K562 (cell line): Measurements from ENCODE around the gene C22orf31. TPM values are rescaled to one million over a fixed set of nuclear protein-coding genes. Genes with fewer than 3 reads are reported as not detected.

ENCODE experiments used
- ATAC-seq: fragments of 200-7000 bp; cut with Tn5 transposase; 3 replicates; pipeline ENCODE4 v1.9.1; 2020; ENCODE audit warnings: moderate library complexity
- Bru-seq: library from RNA; stranded (reverse); fragments of 400-500 nt; gene quantifications from one replicate; lab custom pipeline; 2021; lab: Mats Ljungman, UMichigan
- BruChase-seq, 2 experiments: library from RNA; stranded (reverse); fragments of 400-500 nt; gene quantifications; one replicate each; lab custom pipeline; 2021; lab: Mats Ljungman, UMichigan
- BruUV-seq: library from RNA; stranded (reverse); fragments of 400-500 nt; replicated peaks from 2 replicates; lab custom pipeline; 2021; lab: Mats Ljungman, UMichigan
- CTCF ChIA-PET: fragments of 300-600 bp; formaldehyde crosslinking; extraction: SDS; loops from one replicate; lab custom pipeline; 2021; ENCODE audit warnings: low intra/inter-chr PET ratio; lab: Yijun Ruan, JAX
- POLR2A ChIA-PET: fragments of 300-600, 350-650 bp; sonication (Branson Sonifier 250); formaldehyde crosslinking; extraction: SDS; loops from one replicate; lab custom pipeline; 2021; ENCODE audit warnings: antibody characterized with exemption, inconsistent platforms; lab: Yijun Ruan, JAX
- DNase-seq, 4 experiments: peaks; one replicate each; pipeline versions ENCODE4 v3.0.0 to v3.0.0-alpha.2; 2011 to 2018; ENCODE audit warnings: low spot score in 3 of 4, mixed read lengths in 3 of 4; ENCODE audit errors: extremely low read depth in 1 of 4
- FAIRE-seq: peaks from 2 replicates; lab custom pipeline; 2011; peaks lifted over from hg19 to GRCh38; lab: Jason Lieb, UNC
- H2AFZ ChIP-seq: 2 replicates; pipeline ENCODE4 v1.6.0; 2011; ENCODE audit warnings: low read depth, low read length, control low read depth, inconsistent platforms
- H3K27ac ChIP-seq: fragments of 200-600 bp; 3 replicates; pipeline ENCODE4 v1.8.0; 2011; ENCODE audit warnings: low read depth, mild to moderate bottlenecking, control low read depth, inconsistent platforms, low read length, moderate library complexity, mixed read lengths; ENCODE audit errors: extremely low read depth
- H3K27me3 ChIP-seq, 2 experiments: fragments of 300-600 bp in 1 of 2; 2 replicates in 1 of 2; 3 replicates in 1 of 2; pipeline versions ENCODE4 v1.6.0 to v1.8.0; 2011; ENCODE audit warnings: inconsistent platforms in 2 of 2, low read length in 2 of 2, mild to moderate bottlenecking in 1 of 2, mixed read lengths in 1 of 2, moderate library complexity in 1 of 2; ENCODE audit not compliant: control insufficient read depth in 2 of 2, insufficient read depth in 2 of 2
- H3K36me3 ChIP-seq: fragments of 300-600 bp; 3 replicates; pipeline ENCODE4 v1.8.0; 2011; ENCODE audit warnings: mild to moderate bottlenecking, low read length, inconsistent platforms; ENCODE audit not compliant: control insufficient read depth, insufficient read depth
- H3K4me1 ChIP-seq, 2 experiments: fragments of 200-600 bp in 1 of 2; replicated peaks in 1 of 2; 2 replicates in 1 of 2; 3 replicates in 1 of 2; pipeline versions ENCODE4 v1.5.1 to v1.8.0; 2011; ENCODE audit warnings: inconsistent platforms in 2 of 2, low read length in 2 of 2, mild to moderate bottlenecking in 1 of 2, mixed read lengths in 1 of 2, moderate library complexity in 1 of 2; ENCODE audit not compliant: control insufficient read depth in 2 of 2, insufficient read depth in 2 of 2
- H3K4me2 ChIP-seq: 2 replicates; pipeline ENCODE4 v1.6.1; 2011; ENCODE audit warnings: low read length, control low read depth, inconsistent platforms, mixed read lengths; ENCODE audit not compliant: insufficient read depth
- H3K4me3 ChIP-seq: fragments of 200-600 bp; sonication (generic), shearing (Covaris generic); 2 replicates; pipeline ENCODE4 v1.5.1; 2016; ENCODE audit warnings: control low read depth, inconsistent platforms
- H3K79me2 ChIP-seq: fragments of 200-600 bp; 3 replicates; pipeline ENCODE4 v1.8.0; 2011; ENCODE audit warnings: low read length, inconsistent platforms; ENCODE audit not compliant: control insufficient read depth, insufficient read depth
- H3K9ac ChIP-seq, 2 experiments: 2 replicates each; pipeline versions ENCODE4 v1.6.0 to v1.6.1; 2011; ENCODE audit warnings: low read depth in 2 of 2, low read length in 2 of 2, control low read depth in 1 of 2, inconsistent platforms in 1 of 2, mild to moderate bottlenecking in 1 of 2, mixed read lengths in 1 of 2; ENCODE audit not compliant: insufficient read depth in 1 of 2
- H3K9me1 ChIP-seq: one replicate; pipeline ENCODE4 v1.6.0; 2011; ENCODE audit warnings: inconsistent platforms, mild to moderate bottlenecking, low read length, moderate library complexity; ENCODE audit not compliant: control insufficient read depth, insufficient read depth
- H3K9me3 ChIP-seq: replicated peaks from 2 replicates; pipeline ENCODE4 v1.5.1; 2011; ENCODE audit warnings: low read depth, low read length, inconsistent platforms; ENCODE audit not compliant: control insufficient read depth, insufficient read depth
- H4K20me1 ChIP-seq: replicated peaks from 2 replicates; pipeline ENCODE4 v1.6.1; 2011; ENCODE audit warnings: low read length, inconsistent platforms, mixed read lengths; ENCODE audit not compliant: control insufficient read depth, insufficient read depth
- CEBPG ChIP-seq, 3 experiments: fragments of 200-800 bp in 1 of 3; sonication (Bioruptor generic) in 1 of 3; sonication (generic) in 1 of 3; formaldehyde crosslinking in 1 of 3; IDR thresholded peaks in 2 of 3; conservative IDR thresholded peaks in 1 of 3; 2 replicates each; pipeline versions ENCODE4 v1.6.1 to v1.8.0; 2016 to 2022; ENCODE audit warnings: missing compliant biosample characterization in 2 of 3, missing genetic modification characterization in 2 of 3, mild to moderate bottlenecking in 1 of 3, missing genetic modification reagents in 1 of 3
- CREM ChIP-seq: IDR thresholded peaks from 2 replicates; pipeline ENCODE4 v1.6.1; 2014; ENCODE audit warnings: antibody characterized with exemption, low read depth
- HINFP ChIP-seq: fragments of 450-650 bp; conservative IDR thresholded peaks from 2 replicates; pipeline ENCODE4 v1.6.1; 2016; ENCODE audit warnings: missing genetic modification characterization, low read depth, mild to moderate bottlenecking, control low read depth, missing compliant biosample characterization
- HNRNPH1 ChIP-seq: fragments of 200-400 bp; formaldehyde crosslinking; optimal IDR thresholded peaks from 2 replicates; pipeline ENCODE3; 2017; ENCODE audit warnings: low read depth, mild to moderate bottlenecking, low read length, moderate library complexity
- JUNB ChIP-seq: fragments of 450-650 bp; formaldehyde crosslinking; conservative IDR thresholded peaks from 2 replicates; pipeline ENCODE4 v1.4.0; 2020; ENCODE audit warnings: mild to moderate bottlenecking
- KLF6 ChIP-seq: fragments of 250-450 bp; sonication (Bioruptor Pico); IDR thresholded peaks from 2 replicates; pipeline ENCODE4 v1.4.0; 2020; ENCODE audit warnings: mild to moderate bottlenecking, moderate library complexity, borderline replicate concordance
- NCOA2 ChIP-seq, 2 experiments: fragments of 450-650 bp; IDR thresholded peaks; 2 replicates each; pipeline ENCODE4 v1.6.1; 2018; ENCODE audit warnings: mild to moderate bottlenecking in 2 of 2, moderate library complexity in 1 of 2; ENCODE audit not compliant: partially characterized antibody in 2 of 2
- NR2C2 ChIP-seq, 2 experiments: fragments of 200-800 bp in 1 of 2; sonication (Bioruptor generic) in 1 of 2; sonication (generic) in 1 of 2; formaldehyde crosslinking in 1 of 2; IDR thresholded peaks; 2 replicates each; pipeline versions ENCODE4 v1.6.1 to v1.8.0; 2016 to 2022; ENCODE audit warnings: mild to moderate bottlenecking in 1 of 2, missing compliant biosample characterization in 1 of 2, missing genetic modification characterization in 1 of 2, missing genetic modification reagents in 1 of 2
- SUPT5H ChIP-seq: fragments of 450-650 bp; IDR thresholded peaks from 2 replicates; pipeline ENCODE4 v1.6.1; 2016
- TGIF2 ChIP-seq: sonication (generic); formaldehyde crosslinking; IDR thresholded peaks from 2 replicates; pipeline ENCODE4 v1.8.1; 2022; ENCODE audit warnings: mild to moderate bottlenecking, missing genetic modification reagents, moderate library complexity
- XRCC5 ChIP-seq: fragments of 200-400 bp; formaldehyde crosslinking; IDR thresholded peaks from 2 replicates; pipeline ENCODE4 v1.6.1; 2017; ENCODE audit warnings: low read depth, mild to moderate bottlenecking, low read length
- ZBTB2 ChIP-seq: fragments of 450-650 bp; IDR thresholded peaks from 2 replicates; pipeline ENCODE4 v1.6.1; 2016; ENCODE audit warnings: antibody characterized with exemption
- ZNF384 ChIP-seq: IDR thresholded peaks from 2 replicates; pipeline ENCODE4 v1.6.1; 2012; ENCODE audit warnings: low read depth, low read length, improper control_type of control experiment
- ZNF551 ChIP-seq: fragments of 250-450 bp; sonication (Bioruptor Pico); IDR thresholded peaks from 2 replicates; pipeline ENCODE4 v1.5.0; 2021; ENCODE audit warnings: mild to moderate bottlenecking, moderate library complexity
- ZNF583 ChIP-seq: fragments of 250-450 bp; sonication (Bioruptor Pico); IDR thresholded peaks from 2 replicates; pipeline ENCODE4 v1.4.0; 2020
- WGBS: fragments of 100-300 bp; shearing (Covaris generic); methylation state at CpG from one replicate; pipeline ENCODE4 v1.1.6; 2016; ENCODE audit warnings: low coverage, mixed read lengths; ENCODE audit not compliant: insufficient coverage; ENCODE audit errors: missing lambda C conversion rate; 5-methylcytosine and 5-hydroxymethylcytosine counted together
- in situ Hi-C: fragments of 300-500 bp; cut with MboI; formaldehyde crosslinking; loops from 4 replicates; pipeline ENCODE4 v1.15.0; 2018; ENCODE audit warnings: inconsistent platforms, mixed read lengths
- intact Hi-C: fragments of 100-400 bp; cut with micrococcal nuclease; formaldehyde crosslinking; loops from 2 replicates; pipeline ENCODE4 v1.14.2; 2022
- long read RNA-seq, 3 experiments: library from polyadenylated mRNA in 2 of 3; library from RNA in 1 of 3; unstranded in 2 of 3; stranded (forward) in 1 of 3; transcript quantifications; one replicate each; pipeline ENCODE4 v2.0.0, GENCODE V29; 2019 to 2022
- polyA minus RNA-seq, 3 experiments: library from RNA; depleted of rRNA, polyadenylated mRNA; stranded (reverse); fragments of >200 nt; gene quantifications; 2 replicates each; pipeline ENCODE4 v1.2.3, GENCODE V29; 2011
- polyA plus RNA-seq, 8 experiments: library from polyadenylated mRNA; depleted of rRNA in 4 of 8; stranded (reverse) in 5 of 8; unstranded in 3 of 8; fragments of >200 nt; fragmentation: Nextera tagmentation in 2 of 8; fragmentation: Illumina TruSeq in 1 of 8; extraction: Ambion mirVana in 2 of 8; extraction: Trizol in 1 of 8; gene quantifications; 2 replicates each; pipeline versions ENCODE4 v1.2.1 to v1.2.3, GENCODE V29; 2011 to 2014; ENCODE audit warnings: inconsistent platforms in 1 of 8, missing spikeins in 1 of 8
- total RNA-seq, 7 experiments: library from RNA; depleted of rRNA in 6 of 7; stranded (reverse); fragments of >200 nt in 6 of 7; fragmentation: Illumina TruSeq in 2 of 7; extraction: Trizol in 2 of 7; gene quantifications; 2 replicates each; pipeline versions ENCODE4 v1.2.1 to v1.2.3, GENCODE V29; 2011 to 2021; ENCODE audit warnings: low replicate concordance in 1 of 7

Gene C22orf31
- total RNA-seq (2011; cell fraction: chromatin; rRNA removed; ENCODE audit: low replicate concordance) = not detected in 2 replicates
- total RNA-seq (2011; cell fraction: nucleolus; rRNA removed) = not detected in 2 replicates
- not detected in 2 replicates for total RNA-seq (2011; cell fraction: nucleoplasm; rRNA removed)
- total RNA-seq (2014; rRNA removed) (not detected in 2 replicates), total RNA-seq (2014; rRNA removed; fragmentation: Illumina TruSeq; extraction: Trizol) (not detected in 2 replicates), total RNA-seq (2015; rRNA removed; fragmentation: Illumina TruSeq; extraction: Trizol) (not detected in 2 replicates), total RNA-seq (2021) (not detected in 2 replicates), polyA plus RNA-seq (2011; rRNA removed) (not detected in 2 replicates), polyA plus RNA-seq (2014; fragmentation: Illumina TruSeq; extraction: Trizol) (not detected in 2 replicates), polyA plus RNA-seq (2014; fragmentation: Nextera tagmentation; extraction: Ambion mirVana) (not detected), polyA plus RNA-seq (2014; rRNA removed) (not detected in 2 replicates), polyA minus RNA-seq (2011; rRNA and poly(A)+ RNA removed) (not detected in 2 replicates), Bru-seq, nascent RNA (percentile 16 among the genes with signal in this experiment), BruChase-seq, experiment 1, labeled RNA remaining after a 2-hour chase (not detected), BruChase-seq, experiment 2, labeled RNA remaining after a 6-hour chase (not detected)
- not detected in 2 replicates for polyA plus RNA-seq (2011; cell fraction: cytosol; rRNA removed)
- not detected in 2 replicates for polyA plus RNA-seq (2011; cell fraction: nucleus; rRNA removed)
- polyA plus RNA-seq (2012) = not detected in 2 replicates
- polyA minus RNA-seq (2011; cell fraction: cytosol; rRNA and poly(A)+ RNA removed) = not detected in 2 replicates
- not detected in 2 replicates for polyA minus RNA-seq (2011; cell fraction: nucleus; rRNA and poly(A)+ RNA removed)
- long read RNA-seq, experiment 1 = 0 reads
- long read RNA-seq, experiment 2 = 0 reads
- long read RNA-seq, experiment 3 = 0 reads

- H3K4me2 ChIP-seq = no peak within 1 kb of the TSS
- H3K4me3 ChIP-seq = no peak within 1 kb of the TSS
- H3K9ac ChIP-seq = no peak within 1 kb of the TSS
- in situ Hi-C loops (no loop called here), intact Hi-C loops (loop anchor here (10.0 kb wide), 1 partner anchor 93 kb away; no protein-coding TSS in a partner anchor)
- peaks cover 4 to 7% of the 10 kb centered on the region in 2 experiments; a peak in 3 of 5 replicates for H3K4me1 ChIP-seq
- ATAC-seq (no peak), FAIRE-seq (no peak), DNase-seq (no peak)
- 6% methylated on average over 2 of the region's 2 CpGs for WGBS
- no peaks in the 10 kb centered on the region for H3K79me2 ChIP-seq
- no peaks in the 10 kb centered on the region for H3K9me3 ChIP-seq
- H3K36me3 ChIP-seq = no peaks in the 10 kb centered on the region
- H3K27me3 ChIP-seq = no peaks in the 10 kb centered on the region; a peak in 1 of 5 replicates
- no peaks in the 10 kb centered on the region for H4K20me1 ChIP-seq
- CTCF ChIA-PET = interaction anchor here (0.6 kb wide), 1 partner anchor 16 kb away, joined by 3 read pairs; no protein-coding TSS in a partner anchor
- no peak within 1 kb of the TSS for H3K27ac ChIP-seq
- H3K9me1 ChIP-seq = no peaks in the 10 kb centered on the region
- POLR2A ChIA-PET = no interaction called here
- BruUV-seq = no TSS peak
- H2AFZ ChIP-seq = no peak within 1 kb of the TSS
- TF ChIP-seq KLF6 (CRISPR knock-in tag) (no peak), XRCC5 (no peak), JUNB (CRISPR knock-in tag) (no peak), ZNF551 (CRISPR knock-in tag) (no peak), NR2C2 (CRISPR knock-in tag; IDR thresholded peaks at IDR 0.05) (no peak), NR2C2 (tag; IDR thresholded peaks at IDR 0.05) (no peak), CREM (0 out of 2 replicates have a peak, but pooled peaks have one; percentile 39), HNRNPH1 (no peak), ZBTB2 (no peak), ZNF384 (no peak), SUPT5H (no peak), TGIF2 (CRISPR knock-in tag) (no peak), NCOA2 (IDR thresholded peaks at IDR 0.05; ENCODE audit: partially characterized antibody in 2 of 2) (no peak), ZNF583 (CRISPR knock-in tag) (no peak), HINFP (tag) (no peak), CEBPG (CRISPR knock-in tag; IDR thresholded peaks at IDR 0.05) (no peak), CEBPG (tag; conservative IDR thresholded peaks at IDR 0.05 in 1 of 2, IDR thresholded peaks at IDR 0.05 in 1 of 2) (peak in 1 of 2 experiments; percentile 75; a peak in 2 of 4 replicates)
Measured at GRCh38 chr22:29061773-29062172, at the start of gene C22orf31. C22orf31 (minus strand) TSS chr22:29061831; CDS start chr22:29061792, 39 bp downstream.
